Measurements from ENCODE around the gene ZCCHC8. TPM values are rescaled to one million over a fixed set of nuclear protein-coding genes. Genes with fewer than 3 reads are reported as not detected.
"Not testable (repeated sequence)": the region's sequence is repeated elsewhere in the genome, so short reads cannot be mapped to it uniquely, and the experiment has no call there.

ZCCHC8 gene
- total RNA-seq, 2 experiments from 2014 or later = 41.3 to 45.3 TPM

- Mint-ChIP-seq H3K9me3 (ENCODE audit: insufficient read depth) (no peaks in the 10 kb centered on the region), H3K36me3 (ENCODE audit: low read depth) (peaks cover 62% of the 10 kb centered on the region), H3K27ac (peak overlapping the region; percentile 62), H3K27me3 (ENCODE audit: low read depth) (no peaks in the 10 kb centered on the region), H3K4me3 (peak overlapping the region; percentile 95), H3K4me1 (ENCODE audit: low read depth) (peaks cover 42% of the 10 kb centered on the region)
- POLR2A ChIA-PET = interaction anchor here (0.9 to 7.8 kb wide), 4 partner anchors 13 to 708 kb away, joined by 3 to 187 read pairs (median 4); partner anchors contain the start of gene ZCCHC8
- ATAC-seq (no peak), DNase-seq (no peak)
- CTCF ChIA-PET = interaction anchor here (1.8 kb wide), 1 partner anchor 23 kb away, joined by 8 read pairs; the partner anchor contains the start of gene ZCCHC8
Observed at GRCh38 chr12:122523846-122524718, 23.4 kb upstream of the ZCCHC8 start.

DNA sequence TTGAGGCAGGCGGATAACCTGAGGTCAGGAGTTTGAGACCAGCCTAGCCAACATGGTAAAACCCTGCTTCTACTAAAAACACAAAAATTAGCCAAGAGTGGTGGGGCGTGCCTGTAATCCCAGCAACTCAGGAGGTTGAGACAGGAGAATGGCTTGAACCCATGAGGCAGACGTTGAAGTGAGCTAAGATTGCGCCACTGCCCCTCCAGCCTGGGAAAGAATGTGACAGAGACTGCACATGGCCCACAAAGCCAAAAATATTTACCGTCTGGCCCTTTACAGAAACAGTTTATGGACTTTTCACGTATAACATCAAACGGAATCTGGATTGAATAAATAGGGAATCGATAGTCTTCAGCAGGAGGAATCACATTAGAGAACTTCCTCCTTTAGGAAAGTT is 22.5 kb upstream of the ZCCHC8 start:
- ChIA-PET POLR2A (interaction anchor here (1.2 to 7.8 kb wide), 2 partner anchors 23 to 675 kb away, joined by 3 to 187 read pairs; partner anchors contain the start of gene ZCCHC8), CTCF (interaction anchor here (1.2 to 1.8 kb wide), 3 partner anchors 20 to 124 kb away, joined by 3 read pairs; no protein-coding TSS in a partner anchor)
- no peaks in the 10 kb centered on the region for H3K9me3 Mint-ChIP-seq (ENCODE audit: insufficient read depth)
- no peaks in the 10 kb centered on the region for H3K27me3 Mint-ChIP-seq (ENCODE audit: low read depth)
- H3K4me3 Mint-ChIP-seq = peak overlapping the region; percentile 95
- DNase-seq = no peak
- peaks cover 48% of the 10 kb centered on the region for H3K4me1 Mint-ChIP-seq (ENCODE audit: low read depth)
- H3K36me3 Mint-ChIP-seq (ENCODE audit: low read depth) = peaks cover 67% of the 10 kb centered on the region
- ATAC-seq = no peak
- peak overlapping the region; percentile 16 for H3K27ac Mint-ChIP-seq

- DNase-seq (no peak), ATAC-seq (no peak)
- peaks cover 87% of the 10 kb centered on the region for H3K36me3 Mint-ChIP-seq (ENCODE audit: low read depth)
- H3K27me3 Mint-ChIP-seq (ENCODE audit: low read depth) = no peaks in the 10 kb centered on the region
- no peaks in the 10 kb centered on the region for H3K9me3 Mint-ChIP-seq (ENCODE audit: insufficient read depth)
- POLR2A ChIA-PET = interaction anchor here (0.6 to 3.2 kb wide), 4 partner anchors 13 to 19 kb away, joined by 3 to 15 read pairs (median 4); partner anchors contain the start of gene ZCCHC8
- no peak overlapping the region for H3K27ac Mint-ChIP-seq
- H3K4me3 Mint-ChIP-seq = no peak overlapping the region
- CTCF ChIA-PET = interaction anchor here (0.7 to 2.0 kb wide), 4 partner anchors 19 to 232 kb away, joined by 3 to 7 read pairs (median 4); partner anchors contain the start of genes DENR and ZCCHC8
- peaks cover 55% of the 10 kb centered on the region for H3K4me1 Mint-ChIP-seq (ENCODE audit: low read depth)
Observed at GRCh38 chr12:122520676-122521075, 19.9 kb upstream of the ZCCHC8 start.

- H3K27me3 Mint-ChIP-seq (ENCODE audit: low read depth) = no peaks in the 10 kb centered on the region
- H3K4me3 Mint-ChIP-seq = no peak overlapping the region
- no peaks in the 10 kb centered on the region for H3K9me3 Mint-ChIP-seq (ENCODE audit: insufficient read depth)
- ChIA-PET CTCF (interaction anchor here (1.5 to 2.0 kb wide), 3 partner anchors 18 to 234 kb away, joined by 4 to 7 read pairs (median 5); partner anchors contain the start of genes DENR and ZCCHC8), POLR2A (interaction anchor here (1.0 to 3.2 kb wide), 3 partner anchors 14 to 18 kb away, joined by 3 to 15 read pairs (median 3); partner anchors contain the start of gene ZCCHC8)
- H3K4me1 Mint-ChIP-seq (ENCODE audit: low read depth) = peaks cover 52% of the 10 kb centered on the region
- ATAC-seq (no peak), DNase-seq (no peak)
- H3K27ac Mint-ChIP-seq = peak overlapping the region; percentile 54
- H3K36me3 Mint-ChIP-seq (ENCODE audit: low read depth) = peaks cover 88% of the 10 kb centered on the region
Observed at GRCh38 chr12:122519418-122519817, 18.7 kb upstream of the ZCCHC8 start.

- Mint-ChIP-seq H3K4me1 (ENCODE audit: low read depth) (peaks cover 47% of the 10 kb centered on the region), H3K27me3 (ENCODE audit: low read depth) (no peaks in the 10 kb centered on the region), H3K9me3 (ENCODE audit: insufficient read depth) (no peaks in the 10 kb centered on the region), H3K36me3 (ENCODE audit: low read depth) (peaks cover 86% of the 10 kb centered on the region), H3K4me3 (no peak overlapping the region), H3K27ac (peak overlapping the region; percentile 43)
- DNase-seq (no peak), ATAC-seq (no peak)
- ChIA-PET CTCF (interaction anchor here (1.8 to 2.0 kb wide), 2 partner anchors 18 to 119 kb away, joined by 5 to 7 read pairs; partner anchors contain the start of gene ZCCHC8), POLR2A (interaction anchor here (3.2 kb wide), 1 partner anchor 18 kb away, joined by 15 read pairs; the partner anchor contains the start of gene ZCCHC8)
Observed at GRCh38 chr12:122518908-122519307, 18.2 kb upstream of the ZCCHC8 start.

GRCh38 chr12:122517877-122518276 is 17.1 kb upstream of the ZCCHC8 start:
- Mint-ChIP-seq H3K4me3 (no peak overlapping the region), H3K36me3 (ENCODE audit: low read depth) (peaks cover 84% of the 10 kb centered on the region), H3K27ac (no peak overlapping the region)

GRCh38 chr12:122516544-122517361 is 16.0 kb upstream of the ZCCHC8 start:
- H3K4me3 Mint-ChIP-seq = no peak overlapping the region
- ChIA-PET POLR2A (interaction anchor here (1.9 kb wide), 1 partner anchor 10 kb away, joined by 10 read pairs; the partner anchor contains the start of genes KNTC1 and RSRC2), CTCF (interaction anchor here (0.9 kb wide), 1 partner anchor 10 kb away, joined by 3 read pairs; the partner anchor contains the start of gene RSRC2)
- DNase-seq (no peak), ATAC-seq (no peak)
- no peaks in the 10 kb centered on the region for H3K9me3 Mint-ChIP-seq (ENCODE audit: insufficient read depth)
- H3K36me3 Mint-ChIP-seq (ENCODE audit: low read depth) = peaks cover 81% of the 10 kb centered on the region
- H3K27me3 Mint-ChIP-seq (ENCODE audit: low read depth) = no peaks in the 10 kb centered on the region
- no peak overlapping the region for H3K27ac Mint-ChIP-seq
- peaks cover 31% of the 10 kb centered on the region for H3K4me1 Mint-ChIP-seq (ENCODE audit: low read depth)

More at GRCh38 chr12:122517877-122518276, 17.1 kb upstream of the ZCCHC8 start:
- Mint-ChIP-seq H3K9me3 (ENCODE audit: insufficient read depth) (no peaks in the 10 kb centered on the region), H3K27me3 (ENCODE audit: low read depth) (no peaks in the 10 kb centered on the region), H3K4me1 (ENCODE audit: low read depth) (peaks cover 37% of the 10 kb centered on the region)
- POLR2A ChIA-PET = interaction anchor here (1.9 kb wide), 1 partner anchor 9 kb away, joined by 10 read pairs; the partner anchor contains the start of genes KNTC1 and RSRC2
- DNase-seq = no peak
- no peak for ATAC-seq
- CTCF ChIA-PET = no interaction called here

GRCh38 chr12:122515275-122515674 is 14.5 kb upstream of the ZCCHC8 start:
- no peak for ATAC-seq

DNA sequence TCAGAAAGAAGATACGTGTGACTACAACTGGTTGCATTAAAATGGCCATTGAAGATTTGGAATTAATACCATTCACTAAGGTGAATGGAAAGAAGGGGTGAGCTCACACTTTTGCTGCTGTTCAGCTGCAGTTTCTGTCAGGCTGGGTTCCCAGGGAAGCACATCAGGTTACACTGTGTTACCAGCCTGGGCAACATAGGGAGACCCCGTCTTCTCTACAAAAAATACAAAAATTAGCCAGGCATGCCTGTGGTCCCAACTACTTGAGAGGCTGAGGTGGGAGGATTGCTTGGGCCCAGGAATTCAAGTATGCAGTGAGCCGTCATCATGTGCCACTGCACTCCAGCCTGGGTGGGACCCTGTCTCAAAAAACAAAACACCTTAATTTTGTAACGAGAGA is 12.9 kb upstream of the ZCCHC8 start:
- Mint-ChIP-seq H3K27me3 (ENCODE audit: low read depth) (no peaks in the 10 kb centered on the region), H3K4me1 (ENCODE audit: low read depth) (peaks cover 12% of the 10 kb centered on the region), H3K9me3 (ENCODE audit: insufficient read depth) (no peaks in the 10 kb centered on the region), H3K36me3 (ENCODE audit: low read depth) (peaks cover 81% of the 10 kb centered on the region), H3K27ac (peak overlapping the region; percentile 20), H3K4me3 (no peak overlapping the region)
- POLR2A ChIA-PET = interaction anchor here (0.8 to 2.5 kb wide), 2 partner anchors 12 to 13 kb away, joined by 4 to 9 read pairs; partner anchors contain the start of gene ZCCHC8
- no peak for ATAC-seq
- CTCF ChIA-PET = no interaction called here
- DNase-seq = no peak

More at GRCh38 chr12:122515275-122515674, 14.5 kb upstream of the ZCCHC8 start:
- no peak for DNase-seq
- CTCF ChIA-PET = no interaction called here
- POLR2A ChIA-PET = interaction anchor here (0.7 to 0.9 kb wide), 2 partner anchors 10 to 12 kb away, joined by 3 read pairs; no protein-coding TSS in a partner anchor
- Mint-ChIP-seq H3K27me3 (ENCODE audit: low read depth) (no peaks in the 10 kb centered on the region), H3K4me1 (ENCODE audit: low read depth) (peaks cover 23% of the 10 kb centered on the region), H3K36me3 (ENCODE audit: low read depth) (peaks cover 79% of the 10 kb centered on the region), H3K4me3 (no peak overlapping the region), H3K9me3 (ENCODE audit: insufficient read depth) (no peaks in the 10 kb centered on the region), H3K27ac (no peak overlapping the region)

DNA sequence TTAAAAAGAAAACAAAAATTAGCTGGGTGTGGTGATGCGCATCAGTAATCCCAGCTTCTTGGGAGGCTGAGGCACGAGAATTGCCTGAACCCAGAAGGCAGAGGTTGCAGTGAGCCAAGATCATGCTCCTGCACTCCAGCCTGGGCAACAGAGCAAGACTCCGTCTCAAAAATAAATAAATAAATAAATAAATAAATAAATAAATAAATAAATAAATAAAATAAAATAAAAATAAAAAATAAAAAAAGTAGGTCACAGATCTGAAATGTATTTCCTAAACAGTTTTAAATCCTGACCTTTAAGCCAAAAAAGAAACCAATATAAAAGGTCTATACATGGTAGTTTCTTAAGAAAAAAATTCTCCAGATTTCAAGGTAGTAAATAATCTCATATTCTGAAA is 12.3 kb upstream of the ZCCHC8 start:
- DNase-seq; H3K4me1 Mint-ChIP-seq (ENCODE audit: low read depth); H3K4me3 Mint-ChIP-seq; H3K27ac Mint-ChIP-seq; H3K27me3 Mint-ChIP-seq (ENCODE audit: low read depth); H3K9me3 Mint-ChIP-seq (ENCODE audit: insufficient read depth); ATAC-seq: not testable (repeated sequence)
- ChIA-PET POLR2A (interaction anchor here (1.0 to 2.5 kb wide), 3 partner anchors 12 to 81 kb away, joined by 3 to 9 read pairs (median 9); partner anchors contain the start of genes KNTC1, RSRC2 and ZCCHC8), CTCF (interaction anchor here (0.9 to 1.0 kb wide), 2 partner anchors 9 to 12 kb away, joined by 4 to 5 read pairs; partner anchors contain the start of gene ZCCHC8)
- H3K36me3 Mint-ChIP-seq (ENCODE audit: low read depth) = peaks cover 79% of the 10 kb centered on the region

Data from activated CD8-positive, alpha-beta T cell treated with anti-CD3 and anti-CD28 coated beads, Interleukin-2, amount 10 ng/mL, durations not matched to agents 7 days and 5 days (primary cell).